Motor neuron (in vitro differentiated cells): ENCODE measurements around the gene FAM107A. TPM values are rescaled to one million over a fixed set of nuclear protein-coding genes. Genes with fewer than 3 reads are reported as not detected.
A peak's percentile ranks its signal among the peaks of the same experiment; 100 is the strongest.

Experiments
- ATAC-seq, 8 experiments: fragments of 200-7000 bp; cut with Tn5 transposase; replicated peaks in 6 of 8; 2 replicates each; pipeline ENCODE4 v1.8.0; 2021; ENCODE audit warnings: mild to moderate bottlenecking in 8 of 8, moderate library complexity in 8 of 8
- H3K27ac ChIP-seq, 2 donors: fragments of 250-450 bp; sonication (Bioruptor Pico); 2 replicates each; pipeline ENCODE4 v1.9.0; 2021; ENCODE audit warnings: antibody characterized with exemption in 2 of 2, mild to moderate bottlenecking in 2 of 2, moderate library complexity in 1 of 2
- H3K4me1 ChIP-seq, 2 donors: fragments of 250-450 bp; sonication (Bioruptor Pico); replicated peaks in 1 of 2; 2 replicates each; pipeline ENCODE4 v1.6.1; 2021; ENCODE audit warnings: antibody characterized with exemption in 2 of 2, mild to moderate bottlenecking in 2 of 2, moderate library complexity in 1 of 2
- H3K4me3 ChIP-seq, 5 donors: fragments of 250-450 bp; sonication (Bioruptor Pico); 2 replicates each; pipeline ENCODE4 v1.9.0; 2021; ENCODE audit warnings: antibody characterized with exemption in 5 of 5, mild to moderate bottlenecking in 5 of 5, moderate library complexity in 4 of 5
- WGBS, 10 experiments: fragments of 450-650 bp; shearing (Covaris generic); methylation state at CpG; one replicate each; pipeline ENCODE4 v1.0.0; 2022; 5-methylcytosine and 5-hydroxymethylcytosine counted together
- in situ Hi-C, 9 experiments: fragments of 400-800 bp; cut with MboI; loops; one replicate each; pipeline ENCODE4 v1.15.0; 2021; ENCODE audit warnings: low sequenced_read_pairs in 9 of 9, low pct_unique_long_range_greater_than_20kb in 2 of 9; ENCODE audit not compliant: unreplicated experiment in 9 of 9
- total RNA-seq, 8 experiments: library from RNA; unstranded; fragments of 300-600 nt; gene quantifications; 2 replicates each; pipeline versions ENCODE4 v1.2.3 to v1.2.4, GENCODE V29; 2022

FAM107A gene
- total RNA-seq, 8 experiments from 2014 or later = 0.27 to 7.3 (median 1.3) TPM

- in situ Hi-C loops = no loop called here
- Histone ChIP-seq H3K4me3 (no peak overlapping the region), H3K27ac (no peak overlapping the region), H3K4me1 (peaks cover 0 to 3% of the 10 kb centered on the region in 2 donors)
- 73 to 100% (median 90%) methylated on average over 1 to 8 of the region's 9 CpGs; no CpG with 5 or more reads in 1 of the 10 experiments for WGBS, 10 experiments
- no peak for ATAC-seq
Measured at GRCh38 chr3:58612830-58613229, 35.6 kb upstream of the FAM107A start.

DNA sequence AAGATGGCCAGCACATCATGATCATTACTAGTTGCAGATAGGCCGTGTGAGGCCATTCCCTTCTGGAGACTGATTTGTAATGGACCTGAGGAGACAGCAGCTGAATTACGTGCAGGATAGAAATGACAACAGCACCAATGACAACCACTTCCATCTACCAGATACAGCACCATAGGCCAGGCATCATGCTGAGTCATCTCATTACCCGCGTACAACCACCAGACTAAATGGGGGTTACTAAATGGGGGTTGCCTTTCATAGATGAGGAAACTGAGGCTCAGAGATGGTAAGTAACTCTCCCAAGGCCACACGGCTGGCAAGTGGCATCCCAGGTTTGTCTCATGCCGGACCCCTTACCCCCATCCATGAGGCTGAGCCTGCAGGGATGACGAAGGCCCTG is 32.8 kb upstream of the FAM107A start:
- Histone ChIP-seq H3K4me3 (no peak overlapping the region), H3K27ac (no peak overlapping the region), H3K4me1 (peaks cover 0 to 3% of the 10 kb centered on the region in 2 donors)
- 17 to 100% (median 84%) methylated on average over 1 to 7 of the region's 7 CpGs; no CpG with 5 or more reads in 2 of the 10 experiments for WGBS, 10 experiments
- in situ Hi-C loops = no loop called here
- ATAC-seq = peak in 4 of 8 experiments; percentile 36 to 79 (median 46)

- ATAC-seq = no peak
- Histone ChIP-seq H3K4me3 (no peak overlapping the region), H3K4me1 (peaks cover 0 to 3% of the 10 kb centered on the region in 2 donors), H3K27ac (no peak overlapping the region)
- in situ Hi-C loops = no loop called here
- WGBS, 10 experiments = 80 to 100% (median 83%) methylated on average over 1 to 2 of the region's 5 CpGs; no CpG with 5 or more reads in 7 of the 10 experiments
Measured at GRCh38 chr3:58608648-58609047, 31.5 kb upstream of the FAM107A start.

DNA sequence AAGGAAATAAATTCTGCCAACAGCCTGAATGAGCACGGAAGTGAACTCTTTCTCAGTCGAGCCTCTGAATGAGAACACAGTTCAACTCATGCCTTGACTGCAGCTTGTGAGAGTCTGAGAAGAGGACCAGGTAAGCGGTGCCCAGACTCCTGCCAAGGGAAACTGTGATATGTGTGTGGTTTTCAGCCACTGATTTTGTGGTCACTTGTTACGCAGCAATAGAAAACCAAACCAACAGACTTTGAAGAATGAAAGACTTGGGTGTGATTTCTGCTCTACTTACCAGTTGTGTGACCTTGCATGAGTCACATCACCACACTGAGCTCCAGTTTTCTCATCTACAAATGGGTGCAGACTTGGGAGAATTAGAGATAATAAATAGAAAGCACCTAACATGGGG is 30.6 kb upstream of the FAM107A start:
- in situ Hi-C loops = no loop called here
- ATAC-seq = no peak
- Histone ChIP-seq H3K4me3 (no peak overlapping the region), H3K4me1 (peaks cover 0 to 3% of the 10 kb centered on the region in 2 donors), H3K27ac (no peak overlapping the region)
- 63 to 100% (median 82%) methylated on average over 1 to 2 of the region's 4 CpGs; no CpG with 5 or more reads in 4 of the 10 experiments for WGBS, 10 experiments

GRCh38 chr3:58606693-58607092 is 29.5 kb upstream of the FAM107A start:
- no peak for ATAC-seq
- Histone ChIP-seq H3K27ac (no peak overlapping the region), H3K4me3 (no peak overlapping the region), H3K4me1 (peaks cover 0 to 3% of the 10 kb centered on the region in 2 donors)
- in situ Hi-C loops = no loop called here
- WGBS, 10 experiments = 33 to 89% (median 71%) methylated on average over 1 of the region's 1 CpG; no CpG with 5 or more reads in 7 of the 10 experiments

GRCh38 chr3:58604031-58604430 is 26.8 kb upstream of the FAM107A start:
- 13 to 69% (median 50%) methylated on average over 3 to 5 of the region's 6 CpGs; no CpG with 5 or more reads in 5 of the 10 experiments for WGBS, 10 experiments
- no peak overlapping the region for H3K27ac ChIP-seq
- in situ Hi-C loops = no loop called here
- H3K4me3 ChIP-seq = no peak overlapping the region
- H3K4me1 ChIP-seq = no peaks in the 10 kb centered on the region
- peak in 4 of 8 experiments; percentile 26 to 59 (median 42) for ATAC-seq

DNA sequence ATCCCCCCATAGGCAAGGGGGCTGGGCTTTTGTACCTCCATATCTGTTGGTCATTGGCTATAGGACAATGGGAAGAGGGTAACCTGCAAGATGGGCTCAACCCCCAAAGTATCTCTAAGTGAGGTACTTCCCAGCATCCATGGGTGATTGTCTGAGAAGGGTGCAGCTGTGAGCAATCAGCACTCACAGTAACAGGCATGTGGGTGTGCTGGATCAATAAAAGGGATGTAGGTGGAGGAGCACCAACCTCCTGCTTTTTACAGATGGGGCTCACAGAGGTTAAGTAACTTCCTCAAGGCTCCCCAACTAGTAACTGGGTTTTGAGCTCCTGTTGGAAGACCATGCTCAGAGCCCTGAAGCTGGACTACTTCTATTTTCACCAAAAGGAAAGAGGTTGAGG is 26.4 kb upstream of the FAM107A start:
- no peak for ATAC-seq
- in situ Hi-C loops = no loop called here
- Histone ChIP-seq H3K27ac (no peak overlapping the region), H3K4me1 (no peaks in the 10 kb centered on the region), H3K4me3 (no peak overlapping the region)

DNA sequence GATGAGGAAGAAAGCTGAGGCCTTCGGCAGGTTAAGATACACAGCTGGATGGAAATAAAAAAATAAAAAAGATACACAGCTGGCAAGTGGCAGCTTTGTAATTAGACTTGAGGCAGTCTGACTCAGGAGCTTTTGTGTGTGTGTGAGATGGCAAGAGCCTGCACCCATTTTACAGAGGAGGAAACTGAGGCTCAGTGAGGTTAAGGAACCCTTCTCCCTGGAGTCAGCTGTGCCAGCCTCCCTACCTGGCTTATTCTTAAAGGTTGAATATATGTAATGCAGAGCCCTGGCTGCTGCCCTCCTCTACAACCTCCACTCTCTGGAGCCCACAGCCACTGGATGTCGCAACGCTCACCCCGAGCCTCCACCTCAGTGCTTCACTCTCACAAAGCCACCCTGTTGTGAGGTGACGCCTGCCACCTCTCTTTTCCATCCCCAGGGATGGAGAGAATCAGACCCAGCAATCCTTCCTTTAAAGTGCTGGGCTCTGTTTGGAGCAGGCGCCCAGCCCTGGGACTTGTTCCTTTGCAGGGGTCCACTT is 20.6 kb upstream of the FAM107A start:
- ATAC-seq = no peak
- WGBS, 10 experiments = 0 to 100% (median 85%) methylated on average over 1 to 5 of the region's 6 CpGs; no CpG with 5 or more reads in 2 of the 10 experiments
- no peak overlapping the region for H3K4me3 ChIP-seq
- in situ Hi-C loops = no loop called here
- H3K4me1 ChIP-seq = no peaks in the 10 kb centered on the region
- no peak overlapping the region for H3K27ac ChIP-seq

DNA sequence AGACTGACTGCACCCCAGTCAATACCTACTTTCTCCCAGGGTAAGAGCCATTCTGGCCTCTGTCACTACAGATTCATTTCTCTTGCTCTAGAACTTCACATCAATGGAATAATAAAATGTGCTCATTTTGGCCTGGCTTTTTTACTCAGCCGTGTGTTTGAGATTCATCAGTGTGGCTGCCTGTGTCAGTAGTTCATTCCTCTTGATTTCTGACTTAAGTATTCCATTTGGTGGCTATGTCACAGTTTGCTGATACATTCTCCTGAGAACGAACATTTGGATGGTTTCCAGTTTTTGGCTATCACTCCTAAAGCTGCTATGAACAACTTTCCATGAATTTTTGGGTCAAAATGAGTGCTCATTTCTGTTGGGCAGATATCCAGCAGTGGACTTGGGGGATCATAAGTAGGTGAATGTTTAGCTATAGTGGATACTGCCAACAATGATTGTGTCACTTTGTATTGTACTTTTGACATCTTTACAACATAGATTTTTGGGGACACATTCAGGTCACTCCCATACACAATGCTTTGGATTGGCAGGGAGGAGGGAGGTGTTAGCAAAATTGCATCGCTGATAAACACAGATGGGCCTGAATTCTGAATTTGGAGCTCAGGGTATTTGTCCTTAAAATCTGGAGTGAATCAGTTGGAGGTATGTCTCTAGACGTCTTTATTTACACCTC is 19.8 kb upstream of the FAM107A start:
- H3K27ac ChIP-seq = no peak overlapping the region
- 27 to 80% (median 40%) methylated on average over 1 to 4 of the region's 4 CpGs; no CpG with 5 or more reads in 1 of the 10 experiments for WGBS, 10 experiments
- no peak for ATAC-seq
- in situ Hi-C loops = no loop called here
- H3K4me3 ChIP-seq = no peak overlapping the region
- no peaks in the 10 kb centered on the region for H3K4me1 ChIP-seq

- 47 to 100% (median 93%) methylated on average over 2 to 5 of the region's 5 CpGs; no CpG with 5 or more reads in 2 of the 10 experiments for WGBS, 10 experiments
- Histone ChIP-seq H3K4me1 (no peaks in the 10 kb centered on the region), H3K4me3 (no peak overlapping the region), H3K27ac (no peak overlapping the region)
- no peak for ATAC-seq
- in situ Hi-C loops = no loop called here
Measured at GRCh38 chr3:58594117-58594516, 16.9 kb upstream of the FAM107A start.

DNA sequence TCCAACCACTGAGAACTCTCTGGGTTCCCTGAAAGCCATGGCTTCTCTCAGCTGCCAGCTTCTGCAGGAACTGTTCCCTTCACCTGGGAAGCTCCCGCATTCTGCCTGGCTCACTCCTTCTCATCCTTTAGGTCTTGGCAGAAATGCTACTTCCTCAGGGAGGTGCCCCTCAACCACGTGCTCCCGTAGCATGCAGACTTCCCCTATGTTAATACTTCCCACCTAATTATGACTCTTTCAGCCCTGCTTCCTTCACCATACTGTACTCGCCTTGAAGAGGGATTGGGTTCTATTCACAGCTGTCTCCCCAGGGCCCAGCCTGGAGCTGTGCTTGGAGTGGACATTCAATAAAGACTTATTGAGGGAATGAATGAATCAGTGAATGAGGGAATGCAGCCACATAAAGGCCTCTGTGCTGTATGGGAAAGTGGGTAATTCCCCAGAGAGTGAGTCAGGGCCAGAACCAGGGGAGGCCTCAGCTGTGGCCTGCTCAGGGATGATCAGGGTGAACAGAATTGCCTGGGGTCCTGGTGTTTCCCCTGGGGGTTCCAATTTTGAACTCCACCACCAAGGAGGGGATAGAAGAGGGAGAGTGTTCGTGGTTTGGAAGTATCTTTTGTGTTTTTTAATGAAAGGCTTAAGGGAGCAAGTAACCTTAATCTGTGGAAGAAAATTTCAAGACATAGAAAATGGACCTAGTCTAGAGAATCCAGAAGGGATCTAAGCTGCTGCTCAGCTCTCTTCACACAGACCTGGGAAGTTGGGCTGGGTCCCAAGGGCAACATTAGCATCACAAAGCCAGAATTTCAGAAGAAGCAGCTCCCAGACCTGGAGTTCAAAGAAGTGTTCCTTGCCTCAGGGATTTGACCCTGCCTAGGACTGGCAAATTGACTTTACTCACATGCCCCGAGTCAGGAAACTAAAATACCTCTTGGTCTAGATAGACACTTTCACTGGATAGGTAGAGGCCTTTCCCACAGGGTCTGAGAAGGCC is 14.6 kb upstream of the FAM107A start:
- Histone ChIP-seq H3K27ac (no peak overlapping the region), H3K4me1 (no peaks in the 10 kb centered on the region), H3K4me3 (no peak overlapping the region)
- ATAC-seq = peak in 2 of 8 experiments; percentile 71 to 83
- 7 to 95% (median 37%) methylated on average over 1 to 4 of the region's 6 CpGs; no CpG with 5 or more reads in 1 of the 10 experiments for WGBS, 10 experiments
- in situ Hi-C loops = no loop called here

- ATAC-seq = peak in 2 of 8 experiments; percentile 6 to 24
- 0 to 100% (median 43%) methylated on average over 1 to 2 of the region's 3 CpGs; no CpG with 5 or more reads in 3 of the 10 experiments for WGBS, 10 experiments
- Histone ChIP-seq H3K4me1 (peaks cover 10 to 21% of the 10 kb centered on the region in 2 donors), H3K27ac (no peak overlapping the region), H3K4me3 (no peak overlapping the region)
- in situ Hi-C loops = no loop called here
Measured at GRCh38 chr3:58588030-58588614, 10.9 kb upstream of the FAM107A start.
